Progenitor cell of endocrine pancreas (in vitro differentiated cells): ENCODE measurements around the gene PFKFB2. TPM values are rescaled to one million over a fixed set of nuclear protein-coding genes. Genes with fewer than 3 reads are reported as not detected.

Experiments used
- DNase-seq: peaks from one replicate; pipeline ENCODE4 v3.0.0; 2021; ENCODE audit warnings: low spot score; ENCODE audit not compliant: unreplicated experiment
- H3K27ac Mint-ChIP-seq: 2 replicates; pipeline ENCODE4 v1.8.0; 2021; ENCODE audit warnings: mild to moderate bottlenecking, moderate library complexity, mixed read lengths
- H3K27me3 Mint-ChIP-seq: 2 replicates; pipeline ENCODE4 v1.8.0; 2021; ENCODE audit warnings: mixed read lengths
- H3K36me3 Mint-ChIP-seq: 2 replicates; pipeline ENCODE4 v1.8.0; 2022; ENCODE audit warnings: mixed read lengths; ENCODE audit not compliant: insufficient read depth
- H3K4me1 Mint-ChIP-seq: 2 replicates; pipeline ENCODE4 v1.8.0; 2021; ENCODE audit warnings: low read depth, mixed read lengths
- H3K4me3 Mint-ChIP-seq: 2 replicates; pipeline ENCODE4 v1.8.0; 2021; ENCODE audit warnings: low read depth, mild to moderate bottlenecking, moderate library complexity, mixed read lengths
- H3K9me3 Mint-ChIP-seq: 2 replicates; pipeline ENCODE4 v1.8.0; 2021; ENCODE audit warnings: low read depth, mixed read lengths
- total RNA-seq: library from RNA; stranded (reverse); gene quantifications from 2 replicates; pipeline ENCODE4 v1.2.1, GENCODE V29; 2021
- TF ChIP-seq, protein P1 (sequence below): fragments of 200-600 bp; sonication (generic); IDR thresholded peaks from one replicate; pipeline ENCODE4 v1.5.0; 2021; ENCODE audit warnings: antibody characterized with exemption, mild to moderate bottlenecking; ENCODE audit not compliant: unreplicated experiment

PFKFB2 gene
- total RNA-seq, 1 donor from 2014 or later: 9.6 TPM

DNA sequence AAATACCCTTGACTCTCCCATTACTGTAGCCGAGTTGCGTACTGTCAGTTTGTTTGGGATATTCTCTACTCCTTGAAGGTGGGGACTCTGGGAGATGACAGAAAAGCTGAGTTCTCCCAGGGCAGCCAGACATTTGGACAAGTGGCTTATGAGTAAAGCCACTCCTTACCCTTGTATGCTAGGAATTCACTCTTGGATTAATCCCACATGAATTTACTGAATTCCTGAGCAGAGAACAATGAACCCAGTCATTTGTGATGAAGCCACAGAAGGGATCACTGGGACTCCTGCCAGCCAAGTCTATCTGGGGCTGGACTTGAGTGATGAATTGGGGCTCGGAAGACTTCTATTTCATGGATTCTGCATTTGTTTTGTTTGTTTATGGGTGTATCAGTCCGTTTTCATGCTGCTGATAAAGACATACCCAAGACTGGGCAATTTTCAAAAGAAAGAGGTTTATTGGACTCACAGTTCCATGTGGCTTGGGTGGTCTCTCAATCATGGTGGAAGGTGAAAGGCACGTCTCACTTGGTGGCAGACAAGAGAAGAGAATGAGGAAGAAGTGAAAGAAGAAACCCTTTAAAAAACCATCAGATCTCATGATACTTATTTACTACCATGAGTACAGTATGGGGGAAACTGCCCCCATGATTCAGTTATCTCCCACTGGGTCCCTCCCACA is 45.6 kb upstream of the PFKFB2 start:
- peaks cover 20% of the 10 kb centered on the region for H3K4me1 Mint-ChIP-seq
- peaks cover 4% of the 10 kb centered on the region for H3K9me3 Mint-ChIP-seq
- no peaks in the 10 kb centered on the region for H3K36me3 Mint-ChIP-seq
- TF ChIP-seq, protein P1, sequence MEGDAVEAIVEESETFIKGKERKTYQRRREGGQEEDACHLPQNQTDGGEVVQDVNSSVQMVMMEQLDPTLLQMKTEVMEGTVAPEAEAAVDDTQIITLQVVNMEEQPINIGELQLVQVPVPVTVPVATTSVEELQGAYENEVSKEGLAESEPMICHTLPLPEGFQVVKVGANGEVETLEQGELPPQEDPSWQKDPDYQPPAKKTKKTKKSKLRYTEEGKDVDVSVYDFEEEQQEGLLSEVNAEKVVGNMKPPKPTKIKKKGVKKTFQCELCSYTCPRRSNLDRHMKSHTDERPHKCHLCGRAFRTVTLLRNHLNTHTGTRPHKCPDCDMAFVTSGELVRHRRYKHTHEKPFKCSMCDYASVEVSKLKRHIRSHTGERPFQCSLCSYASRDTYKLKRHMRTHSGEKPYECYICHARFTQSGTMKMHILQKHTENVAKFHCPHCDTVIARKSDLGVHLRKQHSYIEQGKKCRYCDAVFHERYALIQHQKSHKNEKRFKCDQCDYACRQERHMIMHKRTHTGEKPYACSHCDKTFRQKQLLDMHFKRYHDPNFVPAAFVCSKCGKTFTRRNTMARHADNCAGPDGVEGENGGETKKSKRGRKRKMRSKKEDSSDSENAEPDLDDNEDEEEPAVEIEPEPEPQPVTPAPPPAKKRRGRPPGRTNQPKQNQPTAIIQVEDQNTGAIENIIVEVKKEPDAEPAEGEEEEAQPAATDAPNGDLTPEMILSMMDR: no peak
- H3K27me3 Mint-ChIP-seq: peaks cover 51% of the 10 kb centered on the region
- H3K27ac Mint-ChIP-seq: peak overlapping the region; percentile 67
- no peak overlapping the region for H3K4me3 Mint-ChIP-seq
- no peak for DNase-seq

DNA sequence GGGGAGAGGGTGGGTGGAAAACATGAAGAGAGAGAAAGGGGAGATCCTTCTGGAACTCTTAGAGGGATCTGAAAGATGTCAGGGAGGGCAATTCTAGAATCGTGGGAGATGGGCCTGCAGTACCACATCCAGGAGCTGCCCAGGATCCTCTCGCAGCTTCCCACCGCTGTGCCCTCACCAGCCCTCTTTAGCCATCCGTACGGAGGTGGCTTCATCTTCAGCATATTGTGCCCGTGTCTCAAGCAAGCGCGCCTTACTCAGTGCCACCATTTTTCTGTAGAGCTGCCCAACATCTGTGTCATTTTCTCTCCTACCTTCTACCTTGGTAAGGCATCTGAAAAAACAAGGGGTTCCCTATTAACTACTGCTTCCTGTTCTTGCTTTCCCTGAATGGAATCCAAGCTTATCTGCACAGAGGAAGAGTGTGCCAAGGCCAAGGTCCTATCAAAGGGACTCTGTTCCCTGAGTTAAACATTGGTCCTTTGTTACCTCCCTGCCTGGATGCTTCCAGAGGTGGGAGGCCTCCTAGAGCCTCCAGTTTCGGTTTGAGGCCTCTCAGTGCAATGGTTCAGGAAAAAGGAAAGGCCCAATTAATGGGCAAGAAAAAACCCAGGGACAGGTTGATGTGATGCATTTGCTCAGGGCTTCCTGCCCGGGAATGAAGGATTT is 43.8 kb upstream of the PFKFB2 start:
- H3K36me3 Mint-ChIP-seq: no peaks in the 10 kb centered on the region
- H3K4me1 Mint-ChIP-seq: peaks cover 16% of the 10 kb centered on the region
- TF ChIP-seq, protein P1: no peak
- H3K27me3 Mint-ChIP-seq: peaks cover 53% of the 10 kb centered on the region
- no peak for DNase-seq
- no peak overlapping the region for H3K27ac Mint-ChIP-seq
- no peak overlapping the region for H3K4me3 Mint-ChIP-seq
- H3K9me3 Mint-ChIP-seq: peaks cover 4% of the 10 kb centered on the region

DNA sequence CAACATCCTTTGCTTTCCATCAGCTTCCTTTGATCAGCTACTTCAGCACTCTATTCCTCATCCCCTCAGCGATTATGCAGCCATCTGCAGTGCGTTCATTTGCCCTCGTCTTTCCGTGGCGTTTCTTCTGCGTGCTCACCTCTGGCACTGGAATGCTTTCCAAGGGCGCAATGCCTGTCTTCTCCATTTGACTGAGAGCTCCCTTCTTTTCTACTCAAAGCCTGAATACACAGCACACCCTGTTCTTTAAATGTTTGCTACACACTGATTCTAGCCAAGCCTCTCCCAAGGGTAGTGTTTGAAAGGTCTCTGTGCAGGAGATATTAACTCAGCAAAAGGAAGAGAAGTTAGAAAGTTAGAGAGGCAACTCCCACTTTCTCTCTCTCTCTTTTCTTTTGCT is 43.1 kb upstream of the PFKFB2 start:
- no peak for DNase-seq
- H3K9me3 Mint-ChIP-seq: peaks cover 4% of the 10 kb centered on the region
- TF ChIP-seq, protein P1: no peak
- peak overlapping the region; percentile 10 for H3K27ac Mint-ChIP-seq
- H3K4me1 Mint-ChIP-seq: peaks cover 16% of the 10 kb centered on the region
- peaks cover 56% of the 10 kb centered on the region for H3K27me3 Mint-ChIP-seq
- H3K4me3 Mint-ChIP-seq: no peak overlapping the region
- H3K36me3 Mint-ChIP-seq: no peaks in the 10 kb centered on the region

DNA sequence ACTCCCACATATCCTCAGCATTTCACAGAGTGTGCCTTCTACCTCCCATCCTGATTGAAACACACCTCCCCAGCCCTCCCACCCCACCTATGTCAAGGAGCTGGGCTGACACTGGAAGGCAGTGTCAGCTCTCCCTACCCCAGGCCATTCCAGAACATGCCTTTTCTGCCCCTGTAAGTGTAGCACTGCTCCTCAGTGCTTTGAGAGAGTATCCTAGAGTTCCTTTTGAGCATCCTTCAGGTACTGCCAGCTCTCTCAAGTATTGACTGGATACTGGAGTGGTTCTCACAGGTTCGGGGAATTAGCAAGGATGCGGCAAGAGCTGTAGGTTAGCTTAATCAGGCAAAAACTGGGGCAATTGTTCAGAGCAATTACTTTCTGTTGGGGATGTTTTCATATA is 42.3 kb upstream of the PFKFB2 start:
- peaks cover 4% of the 10 kb centered on the region for H3K9me3 Mint-ChIP-seq
- TF ChIP-seq, protein P1: no peak
- peaks cover 56% of the 10 kb centered on the region for H3K27me3 Mint-ChIP-seq
- H3K4me1 Mint-ChIP-seq: peaks cover 14% of the 10 kb centered on the region
- no peak for DNase-seq
- H3K4me3 Mint-ChIP-seq: no peak overlapping the region
- no peaks in the 10 kb centered on the region for H3K36me3 Mint-ChIP-seq
- H3K27ac Mint-ChIP-seq: no peak overlapping the region

DNA sequence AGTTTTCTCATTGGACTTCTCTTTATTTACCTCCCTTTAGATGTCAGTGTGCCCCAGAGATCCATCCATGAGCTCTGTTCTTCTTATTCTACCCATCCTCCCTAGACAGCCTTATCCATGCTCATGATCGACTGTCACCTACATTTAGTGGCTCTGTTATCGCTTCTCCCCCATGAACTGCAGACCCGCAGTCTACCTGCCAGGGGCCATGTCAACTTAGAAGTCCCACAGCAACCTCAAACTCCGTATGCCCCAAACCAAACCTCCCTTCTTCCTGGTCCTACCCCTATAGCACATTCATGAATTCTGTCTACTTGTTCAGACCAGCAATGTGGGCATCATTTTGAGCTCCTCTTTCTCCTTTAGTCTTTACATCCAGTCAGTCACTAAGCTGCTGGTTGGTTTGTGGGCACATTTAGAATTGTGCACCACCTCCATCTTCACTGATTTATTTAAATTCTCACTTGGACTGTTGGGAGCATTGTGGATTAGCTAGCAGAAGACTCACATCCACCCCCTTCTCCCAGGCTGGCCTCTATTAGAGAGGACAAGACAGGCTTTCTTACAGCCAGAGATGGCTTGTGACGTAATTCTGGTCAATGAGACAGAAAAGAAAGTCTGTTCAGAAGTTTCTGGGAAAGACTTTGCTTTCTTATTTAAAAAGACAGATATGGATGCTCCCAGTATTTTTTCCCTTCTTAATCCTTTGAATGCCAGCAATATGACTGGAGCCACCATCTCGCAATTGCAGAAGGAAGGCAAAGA is 39.6 kb upstream of the PFKFB2 start:
- DNase-seq: no peak
- H3K9me3 Mint-ChIP-seq: no peaks in the 10 kb centered on the region
- no peak overlapping the region for H3K27ac Mint-ChIP-seq
- TF ChIP-seq, protein P1: no peak
- H3K4me3 Mint-ChIP-seq: no peak overlapping the region
- H3K4me1 Mint-ChIP-seq: peaks cover 10% of the 10 kb centered on the region
- H3K27me3 Mint-ChIP-seq: peaks cover 45% of the 10 kb centered on the region
- H3K36me3 Mint-ChIP-seq: no peaks in the 10 kb centered on the region
